H1 (cell line): ENCODE data around the gene RAB3A. TPM values are rescaled to one million over a fixed set of nuclear protein-coding genes. Genes with fewer than 3 reads are reported as not detected.

Experiments used
- CREB1 ChIP-seq: IDR thresholded peaks from 2 replicates; pipeline ENCODE4 v1.6.1; 2012; ENCODE audit warnings: inconsistent platforms
- GTF2F1 ChIP-seq: IDR thresholded peaks from 2 replicates; pipeline ENCODE4 v1.6.1; 2012; ENCODE audit warnings: low read depth, low read length, improper control_type of control experiment, borderline replicate concordance
- KDM4A ChIP-seq: IDR thresholded peaks from one replicate; pipeline ENCODE4 v1.7.1; 2012; ENCODE audit warnings: low read depth, mild to moderate bottlenecking, moderate library complexity, low read length, inconsistent platforms; ENCODE audit not compliant: severe bottlenecking
- TCF12 ChIP-seq: IDR thresholded peaks from 2 replicates; pipeline ENCODE4 v1.6.1; 2011; ENCODE audit warnings: low read depth, mild to moderate bottlenecking, low read length
- polyA plus RNA-seq, 7 experiments: library from polyadenylated mRNA; depleted of rRNA in 3 of 7; stranded (reverse) in 5 of 7; unstranded in 2 of 7; fragments of >200 nt in 5 of 7; fragments of 200-250 nt in 2 of 7; gene quantifications; 1 replicate in 5 of 7; 2 replicates in 1 of 7; 4 replicates in 1 of 7; pipeline versions ENCODE4 v1.2.1 to v1.2.3, GENCODE V29; 2011 to 2013; ENCODE audit warnings: missing spikeins in 2 of 7, mixed read lengths in 2 of 7
- total RNA-seq: library from RNA; stranded (reverse); fragmentation: NEBNext Ultra II Directional; extraction: Animal tissue kit (Norgen Biotek cat#: 25700); gene quantifications from 2 replicates; pipeline ENCODE4 v1.2.1, GENCODE V29; 2021
- TF ChIP-seq, protein P1 (sequence below), 3 experiments: IDR thresholded peaks; 1 replicate in 2 of 3; 2 replicates in 1 of 3; pipeline versions ENCODE4 v1.5.1 to v1.6.1; 2011; ENCODE audit warnings: low read length in 3 of 3, mild to moderate bottlenecking in 3 of 3, inconsistent platforms in 2 of 3, low read depth in 1 of 3, moderate library complexity in 1 of 3; ENCODE audit not compliant: insufficient read depth in 1 of 3; ENCODE audit errors: control extremely low read depth in 1 of 3
- TF ChIP-seq, protein P2 (sequence below): IDR thresholded peaks from 2 replicates; pipeline ENCODE4 v1.6.1; 2012; ENCODE audit warnings: inconsistent platforms

The RAB3A gene
- total and polyA plus RNA-seq, 2 of the 8 experiments (the other 6 are each of a cell fraction or from before 2014, with no cell fraction given): 13.6 to 14.2 TPM

DNA sequence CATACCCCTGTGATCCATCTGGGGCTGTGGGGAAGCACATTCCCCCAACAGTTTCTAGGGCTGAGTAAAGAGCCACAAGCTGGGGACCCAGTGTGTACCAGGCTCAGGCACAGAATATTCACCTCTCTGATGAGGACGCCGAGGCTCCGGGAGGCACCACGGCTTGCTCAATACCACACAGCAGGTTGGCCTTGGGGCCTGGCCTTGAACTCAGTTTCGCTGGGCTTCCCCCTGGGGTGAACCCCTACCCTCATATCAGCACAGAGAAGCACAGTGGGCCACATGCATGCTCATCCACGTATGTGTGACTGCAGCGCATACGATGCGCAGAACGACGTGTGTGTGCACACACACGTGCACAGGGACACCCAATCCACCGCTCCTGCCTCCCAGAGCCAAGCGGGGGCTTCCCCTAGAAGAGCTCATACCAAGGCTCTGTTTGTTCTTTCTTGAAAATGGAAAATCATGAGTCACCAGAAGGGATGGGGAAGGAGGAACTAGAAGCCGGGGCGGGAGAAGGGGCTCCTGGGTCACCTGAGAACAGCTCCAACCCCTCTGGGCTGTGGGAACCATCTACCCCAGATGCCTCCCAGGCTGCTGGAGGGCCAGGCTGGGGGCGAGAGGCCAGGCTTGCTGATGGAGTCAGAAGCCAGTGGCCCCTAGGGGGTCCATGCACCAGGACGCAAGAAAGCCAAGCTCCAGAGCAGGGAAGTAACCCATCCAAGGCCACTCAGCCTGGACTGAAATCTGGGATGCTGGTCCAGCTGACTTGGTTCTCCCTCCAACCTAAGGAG, 27.3 kb upstream of the RAB3A start (continued):
- TF ChIP-seq, protein P1, sequence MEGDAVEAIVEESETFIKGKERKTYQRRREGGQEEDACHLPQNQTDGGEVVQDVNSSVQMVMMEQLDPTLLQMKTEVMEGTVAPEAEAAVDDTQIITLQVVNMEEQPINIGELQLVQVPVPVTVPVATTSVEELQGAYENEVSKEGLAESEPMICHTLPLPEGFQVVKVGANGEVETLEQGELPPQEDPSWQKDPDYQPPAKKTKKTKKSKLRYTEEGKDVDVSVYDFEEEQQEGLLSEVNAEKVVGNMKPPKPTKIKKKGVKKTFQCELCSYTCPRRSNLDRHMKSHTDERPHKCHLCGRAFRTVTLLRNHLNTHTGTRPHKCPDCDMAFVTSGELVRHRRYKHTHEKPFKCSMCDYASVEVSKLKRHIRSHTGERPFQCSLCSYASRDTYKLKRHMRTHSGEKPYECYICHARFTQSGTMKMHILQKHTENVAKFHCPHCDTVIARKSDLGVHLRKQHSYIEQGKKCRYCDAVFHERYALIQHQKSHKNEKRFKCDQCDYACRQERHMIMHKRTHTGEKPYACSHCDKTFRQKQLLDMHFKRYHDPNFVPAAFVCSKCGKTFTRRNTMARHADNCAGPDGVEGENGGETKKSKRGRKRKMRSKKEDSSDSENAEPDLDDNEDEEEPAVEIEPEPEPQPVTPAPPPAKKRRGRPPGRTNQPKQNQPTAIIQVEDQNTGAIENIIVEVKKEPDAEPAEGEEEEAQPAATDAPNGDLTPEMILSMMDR (IDR thresholded peaks at IDR 0.05; ENCODE audit: control extremely low read depth in 1 of 3, insufficient read depth in 1 of 3, low read depth in 1 of 3, low read length in 3 of 3): no peak
- TF ChIP-seq TCF12 (no peak), CREB1 (no peak), GTF2F1 (no peak), KDM4A (no peak)
- TF ChIP-seq, protein P2, sequence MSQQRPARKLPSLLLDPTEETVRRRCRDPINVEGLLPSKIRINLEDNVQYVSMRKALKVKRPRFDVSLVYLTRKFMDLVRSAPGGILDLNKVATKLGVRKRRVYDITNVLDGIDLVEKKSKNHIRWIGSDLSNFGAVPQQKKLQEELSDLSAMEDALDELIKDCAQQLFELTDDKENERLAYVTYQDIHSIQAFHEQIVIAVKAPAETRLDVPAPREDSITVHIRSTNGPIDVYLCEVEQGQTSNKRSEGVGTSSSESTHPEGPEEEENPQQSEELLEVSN: no peak
